Prostate gland (tissue), 2 donors: ENCODE results near the gene ASIC2.

ENCODE experiments used
- POLR2A ChIP-seq: fragments of 450-650 bp; IDR thresholded peaks from one replicate; pipeline ENCODE4 v1.6.1; 2016; ENCODE audit warnings: antibody characterized with exemption, mild to moderate bottlenecking
- POLR2AphosphoS5 ChIP-seq: sonication (generic); formaldehyde crosslinking; IDR thresholded peaks from one replicate; pipeline ENCODE4 v1.6.1; 2017; ENCODE audit warnings: antibody characterized with exemption
- TF ChIP-seq, protein P1 (sequence below), 4 experiments: fragments of 200-600 bp in 2 of 4; fragments of 450-650 bp in 2 of 4; sonication (generic) in 2 of 4; IDR thresholded peaks; 1 replicate in 3 of 4; 2 replicates in 1 of 4; pipeline ENCODE4 v1.5.1; 2016 to 2019; ENCODE audit warnings: antibody characterized with exemption in 4 of 4, mild to moderate bottlenecking in 2 of 4, moderate library complexity in 2 of 4

DNA sequence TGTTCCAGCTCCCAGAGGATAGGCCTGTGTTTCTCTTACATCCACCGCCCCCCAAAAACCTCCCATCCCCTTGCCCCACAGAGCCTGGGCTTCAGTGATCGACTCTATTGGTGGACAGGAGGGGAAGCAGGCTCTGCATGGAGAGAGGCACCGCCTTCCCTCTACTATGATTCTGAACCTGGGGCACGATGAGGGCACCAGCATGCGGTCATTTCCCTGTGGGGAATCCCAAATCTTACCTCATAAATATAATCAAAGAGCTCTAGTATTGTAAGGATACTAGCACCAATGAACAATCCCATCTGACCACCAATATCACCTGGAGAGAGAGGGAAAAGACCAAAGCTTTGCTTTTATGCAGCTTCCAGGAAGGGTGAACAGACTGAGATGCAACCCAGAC lies 275.7 kb downstream of the ASIC2 start:
- TF ChIP-seq, protein P1, sequence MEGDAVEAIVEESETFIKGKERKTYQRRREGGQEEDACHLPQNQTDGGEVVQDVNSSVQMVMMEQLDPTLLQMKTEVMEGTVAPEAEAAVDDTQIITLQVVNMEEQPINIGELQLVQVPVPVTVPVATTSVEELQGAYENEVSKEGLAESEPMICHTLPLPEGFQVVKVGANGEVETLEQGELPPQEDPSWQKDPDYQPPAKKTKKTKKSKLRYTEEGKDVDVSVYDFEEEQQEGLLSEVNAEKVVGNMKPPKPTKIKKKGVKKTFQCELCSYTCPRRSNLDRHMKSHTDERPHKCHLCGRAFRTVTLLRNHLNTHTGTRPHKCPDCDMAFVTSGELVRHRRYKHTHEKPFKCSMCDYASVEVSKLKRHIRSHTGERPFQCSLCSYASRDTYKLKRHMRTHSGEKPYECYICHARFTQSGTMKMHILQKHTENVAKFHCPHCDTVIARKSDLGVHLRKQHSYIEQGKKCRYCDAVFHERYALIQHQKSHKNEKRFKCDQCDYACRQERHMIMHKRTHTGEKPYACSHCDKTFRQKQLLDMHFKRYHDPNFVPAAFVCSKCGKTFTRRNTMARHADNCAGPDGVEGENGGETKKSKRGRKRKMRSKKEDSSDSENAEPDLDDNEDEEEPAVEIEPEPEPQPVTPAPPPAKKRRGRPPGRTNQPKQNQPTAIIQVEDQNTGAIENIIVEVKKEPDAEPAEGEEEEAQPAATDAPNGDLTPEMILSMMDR (IDR thresholded peaks at IDR 0.05), result no peak
- TF ChIP-seq POLR2A (no peak), POLR2AphosphoS5 (no peak)
